ENCODE data around the gene DIAPH3.
"Not testable (repeated sequence)": the region's sequence is repeated elsewhere in the genome, so short reads cannot be mapped to it uniquely, and the experiment has no call there.

DNA sequence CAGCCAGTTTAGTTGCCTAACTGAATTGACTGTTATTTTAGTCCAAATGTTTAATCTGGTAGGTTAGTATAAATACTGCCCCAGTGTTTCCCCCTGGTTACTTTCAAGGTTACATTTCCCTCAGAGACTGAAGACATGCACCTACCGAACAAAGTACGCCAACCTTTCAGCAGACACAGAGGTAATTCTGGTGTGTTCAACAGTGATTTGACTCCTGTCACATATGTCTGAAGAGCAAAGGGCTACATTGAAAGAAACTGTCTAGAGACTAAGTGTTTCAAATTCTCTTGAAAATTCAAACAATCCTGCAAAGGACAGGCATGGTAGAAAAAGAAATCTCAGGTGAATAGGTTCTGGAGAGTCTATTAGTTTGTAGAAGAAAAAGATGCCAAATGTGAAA is 32.2 kb upstream of the DIAPH3 start:
- TF ChIP-seq, protein P1, sequence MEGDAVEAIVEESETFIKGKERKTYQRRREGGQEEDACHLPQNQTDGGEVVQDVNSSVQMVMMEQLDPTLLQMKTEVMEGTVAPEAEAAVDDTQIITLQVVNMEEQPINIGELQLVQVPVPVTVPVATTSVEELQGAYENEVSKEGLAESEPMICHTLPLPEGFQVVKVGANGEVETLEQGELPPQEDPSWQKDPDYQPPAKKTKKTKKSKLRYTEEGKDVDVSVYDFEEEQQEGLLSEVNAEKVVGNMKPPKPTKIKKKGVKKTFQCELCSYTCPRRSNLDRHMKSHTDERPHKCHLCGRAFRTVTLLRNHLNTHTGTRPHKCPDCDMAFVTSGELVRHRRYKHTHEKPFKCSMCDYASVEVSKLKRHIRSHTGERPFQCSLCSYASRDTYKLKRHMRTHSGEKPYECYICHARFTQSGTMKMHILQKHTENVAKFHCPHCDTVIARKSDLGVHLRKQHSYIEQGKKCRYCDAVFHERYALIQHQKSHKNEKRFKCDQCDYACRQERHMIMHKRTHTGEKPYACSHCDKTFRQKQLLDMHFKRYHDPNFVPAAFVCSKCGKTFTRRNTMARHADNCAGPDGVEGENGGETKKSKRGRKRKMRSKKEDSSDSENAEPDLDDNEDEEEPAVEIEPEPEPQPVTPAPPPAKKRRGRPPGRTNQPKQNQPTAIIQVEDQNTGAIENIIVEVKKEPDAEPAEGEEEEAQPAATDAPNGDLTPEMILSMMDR (IDR thresholded peaks at IDR 0.05; ENCODE audit: low read depth, low read length), result not testable (repeated sequence)
- TF ChIP-seq EZH2phosphoT487 (IDR thresholded peaks at IDR 0.05; ENCODE audit: low read depth), result not testable (repeated sequence)

Data from OCI-LY3 (cell line).